CD4-positive, CD25-positive, alpha-beta regulatory T cell (primary cell): ENCODE results near the gene KRTAP9-1. TPM values are rescaled to one million over a fixed set of nuclear protein-coding genes. Genes with fewer than 3 reads are reported as not detected.
"Not testable (repeated sequence)": the region's sequence is repeated elsewhere in the genome, so short reads cannot be mapped to it uniquely, and the experiment has no call there.

Source experiments
- ATAC-seq, 2 donors: fragments of 150-1000 bp; cut with Tn5 transposase; one replicate each; pipeline ENCODE4 v1.10.0; 2021; ENCODE audit warnings: low read depth in 2 of 2, moderate number of reproducible peaks in 2 of 2, moderate library complexity in 1 of 2
- DNase-seq, 3 donors: peaks; one replicate each; pipeline versions ENCODE4 v3.0.0 to v3.0.0-alpha.2; 2012 to 2022; ENCODE audit warnings: mixed read lengths in 1 of 3
- H3K27ac ChIP-seq: one replicate; pipeline ENCODE4 v1.7.0; 2013; ENCODE audit warnings: mild to moderate bottlenecking, low read length; ENCODE audit not compliant: insufficient read depth, poor library complexity, severe bottlenecking
- H3K27me3 ChIP-seq: one replicate; pipeline ENCODE4 v1.7.0; 2013; ENCODE audit warnings: low read length; ENCODE audit not compliant: control insufficient read depth, insufficient read depth
- H3K36me3 ChIP-seq: one replicate; pipeline ENCODE4 v1.7.0; 2013; ENCODE audit warnings: mild to moderate bottlenecking, low read length, moderate library complexity; ENCODE audit not compliant: control insufficient read depth, insufficient read depth
- H3K4me1 ChIP-seq: 2 replicates; pipeline ENCODE4 v1.7.0; 2013; ENCODE audit warnings: mild to moderate bottlenecking, low read length; ENCODE audit not compliant: insufficient read depth, control insufficient read depth, poor library complexity, severe bottlenecking
- H3K4me3 ChIP-seq: one replicate; pipeline ENCODE4 v1.7.0; 2013; ENCODE audit warnings: low read depth, mild to moderate bottlenecking, low read length, moderate library complexity
- H3K9me3 ChIP-seq, 2 experiments: 1 replicate in 1 of 2; 2 replicates in 1 of 2; pipeline ENCODE4 v1.7.0; 2013; ENCODE audit warnings: low read length in 2 of 2, mild to moderate bottlenecking in 1 of 2, moderate library complexity in 1 of 2; ENCODE audit not compliant: control insufficient read depth in 2 of 2
- H3K27ac Mint-ChIP-seq, 3 donors: one replicate each; pipeline ENCODE4 v1.8.0; 2020 to 2022; ENCODE audit warnings: mild to moderate bottlenecking in 3 of 3, mixed read lengths in 3 of 3, moderate library complexity in 2 of 3
- H3K27me3 Mint-ChIP-seq: one replicate; pipeline ENCODE4 v1.8.0; 2022; ENCODE audit warnings: mild to moderate bottlenecking, mixed read lengths
- H3K36me3 Mint-ChIP-seq: one replicate; pipeline ENCODE4 v1.8.0; 2020; ENCODE audit warnings: mixed read lengths
- H3K4me1 Mint-ChIP-seq, 4 donors: one replicate each; pipeline ENCODE4 v1.8.0; 2020 to 2022; ENCODE audit warnings: mixed read lengths in 4 of 4, mild to moderate bottlenecking in 1 of 4
- H3K4me3 Mint-ChIP-seq, 4 donors: one replicate each; pipeline ENCODE4 v1.8.0; 2020 to 2022; ENCODE audit warnings: mild to moderate bottlenecking in 4 of 4, mixed read lengths in 4 of 4, moderate library complexity in 3 of 4
- H3K9me3 Mint-ChIP-seq, 7 donors: one replicate each; pipeline ENCODE4 v1.8.0; 2020 to 2022; ENCODE audit warnings: mixed read lengths in 7 of 7, mild to moderate bottlenecking in 3 of 7, moderate library complexity in 2 of 7
- polyA plus RNA-seq, 4 donors: library from polyadenylated mRNA; unstranded; fragments of 300-500 nt; fragmentation: Illumina TruSeq; gene quantifications; one replicate each; pipeline ENCODE4 v1.2.3, GENCODE V29; 2021
- total RNA-seq: library from RNA; stranded (reverse); gene quantifications from one replicate; pipeline ENCODE4 v1.2.3, GENCODE V29; 2022

Gene KRTAP9-1
- total and polyA plus RNA-seq, 5 donors from 2014 or later, result not detected

- no peak for ATAC-seq
- Mint-ChIP-seq H3K27me3 (peaks cover 20% of the 10 kb centered on the region), H3K9me3 (peaks cover 0 to 4% (median 0%) of the 10 kb centered on the region in 7 donors), H3K4me1 (peaks cover 0 to 2% (median 0%) of the 10 kb centered on the region in 4 donors), H3K4me3 (no peak within 1 kb of the TSS), H3K36me3 (no peaks in the 10 kb centered on the region), H3K27ac (peak within 1 kb of the TSS in 1 of 3 donors; percentile 27)
- Histone ChIP-seq H3K9me3 (no peaks in the 10 kb centered on the region), H3K27me3 (peaks cover 6% of the 10 kb centered on the region), H3K36me3 (no peaks in the 10 kb centered on the region), H3K4me3 (no peak within 1 kb of the TSS), H3K27ac (no peak within 1 kb of the TSS), H3K4me1 (no peaks in the 10 kb centered on the region)
- no peak for DNase-seq
Measured at GRCh38 chr17:41149652-41149985, 40.1 kb upstream of the KRTAP9-1 start, which contains the start of gene KRTAP4-5. TSS of gene KRTAP4-5 (minus strand) at chr17:41149825. CDS start at chr17:41149767, 58 bp downstream.

- H3K27ac Mint-ChIP-seq, result no peak overlapping the region
- H3K4me3 Mint-ChIP-seq, result no peak overlapping the region
- DNase-seq, result no peak
- Histone ChIP-seq H3K4me3 (no peak overlapping the region), H3K36me3 (no peaks in the 10 kb centered on the region), H3K27me3 (peaks cover 8% of the 10 kb centered on the region), H3K4me1 (no peaks in the 10 kb centered on the region), H3K27ac (no peak overlapping the region), H3K9me3 (no peaks in the 10 kb centered on the region)
- no peak for ATAC-seq
- H3K36me3 Mint-ChIP-seq, result no peaks in the 10 kb centered on the region
- peaks cover 0 to 2% (median 0%) of the 10 kb centered on the region in 4 donors for H3K4me1 Mint-ChIP-seq
- H3K27me3 Mint-ChIP-seq, result peaks cover 18% of the 10 kb centered on the region
- H3K9me3 Mint-ChIP-seq, result peaks cover 0 to 3% (median 0%) of the 10 kb centered on the region in 7 donors
Measured at GRCh38 chr17:41150026-41150425, 39.7 kb upstream of the KRTAP9-1 start.

- peaks cover 0 to 2% (median 0%) of the 10 kb centered on the region in 4 donors for H3K4me1 Mint-ChIP-seq
- no peaks in the 10 kb centered on the region for H3K36me3 Mint-ChIP-seq
- Histone ChIP-seq H3K36me3 (no peaks in the 10 kb centered on the region), H3K9me3 (no peaks in the 10 kb centered on the region), H3K27ac (no peak overlapping the region), H3K4me1 (no peaks in the 10 kb centered on the region), H3K27me3 (peaks cover 12% of the 10 kb centered on the region), H3K4me3 (no peak overlapping the region)
- H3K27me3 Mint-ChIP-seq, result peaks cover 24% of the 10 kb centered on the region
- no peaks in the 10 kb centered on the region for H3K9me3 Mint-ChIP-seq
- no peak overlapping the region for H3K4me3 Mint-ChIP-seq
- DNase-seq (no peak), ATAC-seq (no peak)
- no peak overlapping the region for H3K27ac Mint-ChIP-seq
Measured at GRCh38 chr17:41151525-41151924, 38.2 kb upstream of the KRTAP9-1 start.

- H3K4me1 Mint-ChIP-seq, result no peaks in the 10 kb centered on the region
- H3K27me3 Mint-ChIP-seq, result peaks cover 20% of the 10 kb centered on the region
- H3K36me3 Mint-ChIP-seq, result no peaks in the 10 kb centered on the region
- H3K27ac ChIP-seq, result no peak overlapping the region
- H3K9me3 Mint-ChIP-seq, result no peaks in the 10 kb centered on the region
- no peak for ATAC-seq
- no peak for DNase-seq
- H3K27me3 ChIP-seq, result peaks cover 22% of the 10 kb centered on the region
- H3K4me3 ChIP-seq, result no peak overlapping the region
- H3K9me3 ChIP-seq, result no peaks in the 10 kb centered on the region
- H3K36me3 ChIP-seq, result no peaks in the 10 kb centered on the region
- no peaks in the 10 kb centered on the region for H3K4me1 ChIP-seq
- no peak overlapping the region for H3K27ac Mint-ChIP-seq
- H3K4me3 Mint-ChIP-seq, result no peak overlapping the region
Measured at GRCh38 chr17:41153856-41154255, 35.8 kb upstream of the KRTAP9-1 start.

- H3K27ac Mint-ChIP-seq, H3K4me1 Mint-ChIP-seq: not testable (repeated sequence)
Measured at GRCh38 chr17:41160190-41160589, 29.5 kb upstream of the KRTAP9-1 start.

GRCh38 chr17:41160648-41161047 lies 29.0 kb upstream of the KRTAP9-1 start, which contains the start of gene KRTAP4-4:
TSS of gene KRTAP4-4 (minus strand) at chr17:41160748. CDS start at chr17:41160691, 57 bp downstream.
- no peaks in the 10 kb centered on the region for H3K36me3 Mint-ChIP-seq
- peaks cover 22% of the 10 kb centered on the region for H3K27me3 Mint-ChIP-seq
- no peaks in the 10 kb centered on the region for H3K9me3 ChIP-seq
- no peaks in the 10 kb centered on the region for H3K4me1 ChIP-seq
- no peak for ATAC-seq
- H3K4me3 ChIP-seq, result no peak within 1 kb of the TSS
- H3K4me1 Mint-ChIP-seq, result no peaks in the 10 kb centered on the region
- H3K36me3 ChIP-seq, result no peaks in the 10 kb centered on the region
- no peak within 1 kb of the TSS for H3K4me3 Mint-ChIP-seq
- no peak for DNase-seq
- no peaks in the 10 kb centered on the region for H3K9me3 Mint-ChIP-seq
- H3K27ac Mint-ChIP-seq, result no peak within 1 kb of the TSS
- H3K27ac ChIP-seq, result no peak within 1 kb of the TSS
- H3K27me3 ChIP-seq, result peaks cover 23% of the 10 kb centered on the region

More at GRCh38 chr17:41160190-41160589, 29.5 kb upstream of the KRTAP9-1 start:
- peaks cover 22% of the 10 kb centered on the region for H3K27me3 Mint-ChIP-seq
- not testable (repeated sequence) for H3K9me3 ChIP-seq, H3K4me1 ChIP-seq, ATAC-seq, H3K27ac ChIP-seq, H3K36me3 Mint-ChIP-seq, H3K4me3 ChIP-seq, DNase-seq, H3K9me3 Mint-ChIP-seq, H3K36me3 ChIP-seq, H3K4me3 Mint-ChIP-seq
- H3K27me3 ChIP-seq, result peaks cover 23% of the 10 kb centered on the region

- H3K4me1 Mint-ChIP-seq, result no peaks in the 10 kb centered on the region
Measured at GRCh38 chr17:41163828-41164227, 25.9 kb upstream of the KRTAP9-1 start.

GRCh38 chr17:41167561-41167960 lies 22.1 kb upstream of the KRTAP9-1 start:
- H3K4me3 ChIP-seq, result no peak overlapping the region
- ATAC-seq (no peak), DNase-seq (no peak)
- H3K27me3 Mint-ChIP-seq, result peaks cover 15% of the 10 kb centered on the region
- H3K4me3 Mint-ChIP-seq, result no peak overlapping the region
- H3K9me3 Mint-ChIP-seq, result peaks cover 0 to 1% (median 0%) of the 10 kb centered on the region in 7 donors
- H3K27ac Mint-ChIP-seq, result no peak overlapping the region
- H3K36me3 ChIP-seq, result no peaks in the 10 kb centered on the region
- H3K4me1 ChIP-seq, result no peaks in the 10 kb centered on the region
- H3K27ac ChIP-seq, result no peak overlapping the region
- H3K36me3 Mint-ChIP-seq, result no peaks in the 10 kb centered on the region
- peaks cover 7% of the 10 kb centered on the region for H3K27me3 ChIP-seq
- no peaks in the 10 kb centered on the region for H3K4me1 Mint-ChIP-seq
- H3K9me3 ChIP-seq, result no peaks in the 10 kb centered on the region

More at GRCh38 chr17:41163828-41164227, 25.9 kb upstream of the KRTAP9-1 start:
- no peaks in the 10 kb centered on the region for H3K36me3 ChIP-seq
- no peak overlapping the region for H3K27ac ChIP-seq
- H3K4me3 ChIP-seq, result no peak overlapping the region
- Mint-ChIP-seq H3K27ac (no peak overlapping the region), H3K4me3 (no peak overlapping the region), H3K9me3 (peaks cover 0 to 1% (median 0%) of the 10 kb centered on the region in 7 donors), H3K36me3 (no peaks in the 10 kb centered on the region), H3K27me3 (peaks cover 11% of the 10 kb centered on the region)
- ATAC-seq (no peak), DNase-seq (no peak)
- no peaks in the 10 kb centered on the region for H3K4me1 ChIP-seq
- peaks cover 8% of the 10 kb centered on the region for H3K27me3 ChIP-seq
- no peaks in the 10 kb centered on the region for H3K9me3 ChIP-seq
